Left ventricle myocardium inferior (tissue), 1 donor: ENCODE data around the gene MXD3. TPM values are rescaled to one million over a fixed set of nuclear protein-coding genes. Genes with fewer than 3 reads are reported as not detected.

Source experiments
- DNase-seq: peaks from one replicate; pipeline ENCODE4 v3.0.0-alpha.2; 2020
- H3K27ac ChIP-seq: fragments of 200-600 bp; replicated peaks from 2 replicates; pipeline ENCODE4 v1.8.0; 2021
- H3K27me3 ChIP-seq: fragments of 200-600 bp; 2 replicates; pipeline ENCODE4 v1.8.0; 2021; ENCODE audit warnings: low read depth
- H3K36me3 ChIP-seq: fragments of 200-600 bp; 2 replicates; pipeline ENCODE4 v1.8.0; 2021
- H3K4me1 ChIP-seq: fragments of 200-600 bp; 2 replicates; pipeline ENCODE4 v1.8.0; 2021
- H3K4me3 ChIP-seq: fragments of 200-600 bp; 2 replicates; pipeline ENCODE4 v1.8.0; 2021; ENCODE audit warnings: mild to moderate bottlenecking, moderate library complexity
- H3K9me3 ChIP-seq: fragments of 200-600 bp; replicated peaks from 2 replicates; pipeline ENCODE4 v1.8.0; 2021
- intact Hi-C: fragments of 100-400 bp; cut with micrococcal nuclease; formaldehyde crosslinking; loops from one replicate; pipeline ENCODE4 v1.11.0; 2022
- total RNA-seq: library from RNA; stranded (reverse); fragmentation: NEBNext Ultra II Directional; extraction: Animal tissue kit (Norgen Biotek cat#: 25700); gene quantifications from one replicate; pipeline ENCODE4 v1.2.1, GENCODE V29; 2021
- TF ChIP-seq, protein P1 (sequence below): fragments of 200-600 bp; IDR thresholded peaks from 2 replicates; pipeline ENCODE4 v1.8.0; 2021; ENCODE audit warnings: antibody characterized with exemption, mild to moderate bottlenecking, borderline replicate concordance
- donor health status: DM: no; HTN: yes; CAD: no; lungs with severe emphysema.

MXD3 gene
- total RNA-seq, 1 donor from 2014 or later: 2.3 TPM

DNA sequence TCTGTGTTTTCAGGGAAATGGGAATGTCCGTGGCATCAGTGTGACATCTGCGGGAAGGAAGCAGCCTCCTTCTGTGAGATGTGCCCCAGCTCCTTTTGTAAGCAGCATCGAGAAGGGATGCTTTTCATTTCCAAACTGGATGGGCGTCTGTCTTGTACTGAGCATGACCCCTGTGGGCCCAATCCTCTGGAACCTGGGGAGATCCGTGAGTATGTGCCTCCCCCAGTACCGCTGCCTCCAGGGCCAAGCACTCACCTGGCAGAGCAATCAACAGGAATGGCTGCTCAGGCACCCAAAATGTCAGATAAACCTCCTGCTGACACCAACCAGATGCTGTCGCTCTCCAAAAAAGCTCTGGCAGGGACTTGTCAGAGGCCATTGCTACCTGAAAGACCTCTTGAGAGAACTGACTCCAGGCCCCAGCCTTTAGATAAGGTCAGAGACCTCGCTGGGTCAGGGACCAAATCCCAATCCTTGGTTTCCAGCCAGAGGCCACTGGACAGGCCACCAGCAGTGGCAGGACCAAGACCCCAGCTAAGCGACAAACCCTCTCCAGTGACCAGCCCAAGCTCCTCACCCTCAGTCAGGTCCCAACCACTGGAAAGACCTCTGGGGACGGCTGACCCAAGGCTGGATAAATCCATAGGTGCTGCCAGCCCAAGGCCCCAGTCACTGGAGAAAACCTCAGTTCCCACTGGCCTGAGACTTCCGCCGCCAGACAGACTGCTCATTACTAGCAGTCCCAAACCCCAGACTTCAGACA lies 17.7 kb downstream of the MXD3 start:
- peaks cover 36% of the 10 kb centered on the region for H3K4me1 ChIP-seq
- intact Hi-C loops: no loop called here
- H3K27ac ChIP-seq: no peak overlapping the region
- H3K27me3 ChIP-seq: no peaks in the 10 kb centered on the region
- TF ChIP-seq, protein P1, sequence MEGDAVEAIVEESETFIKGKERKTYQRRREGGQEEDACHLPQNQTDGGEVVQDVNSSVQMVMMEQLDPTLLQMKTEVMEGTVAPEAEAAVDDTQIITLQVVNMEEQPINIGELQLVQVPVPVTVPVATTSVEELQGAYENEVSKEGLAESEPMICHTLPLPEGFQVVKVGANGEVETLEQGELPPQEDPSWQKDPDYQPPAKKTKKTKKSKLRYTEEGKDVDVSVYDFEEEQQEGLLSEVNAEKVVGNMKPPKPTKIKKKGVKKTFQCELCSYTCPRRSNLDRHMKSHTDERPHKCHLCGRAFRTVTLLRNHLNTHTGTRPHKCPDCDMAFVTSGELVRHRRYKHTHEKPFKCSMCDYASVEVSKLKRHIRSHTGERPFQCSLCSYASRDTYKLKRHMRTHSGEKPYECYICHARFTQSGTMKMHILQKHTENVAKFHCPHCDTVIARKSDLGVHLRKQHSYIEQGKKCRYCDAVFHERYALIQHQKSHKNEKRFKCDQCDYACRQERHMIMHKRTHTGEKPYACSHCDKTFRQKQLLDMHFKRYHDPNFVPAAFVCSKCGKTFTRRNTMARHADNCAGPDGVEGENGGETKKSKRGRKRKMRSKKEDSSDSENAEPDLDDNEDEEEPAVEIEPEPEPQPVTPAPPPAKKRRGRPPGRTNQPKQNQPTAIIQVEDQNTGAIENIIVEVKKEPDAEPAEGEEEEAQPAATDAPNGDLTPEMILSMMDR: no peak
- peaks cover 74% of the 10 kb centered on the region for H3K36me3 ChIP-seq
- H3K4me3 ChIP-seq: no peak overlapping the region
- no peaks in the 10 kb centered on the region for H3K9me3 ChIP-seq
- no peak for DNase-seq

DNA sequence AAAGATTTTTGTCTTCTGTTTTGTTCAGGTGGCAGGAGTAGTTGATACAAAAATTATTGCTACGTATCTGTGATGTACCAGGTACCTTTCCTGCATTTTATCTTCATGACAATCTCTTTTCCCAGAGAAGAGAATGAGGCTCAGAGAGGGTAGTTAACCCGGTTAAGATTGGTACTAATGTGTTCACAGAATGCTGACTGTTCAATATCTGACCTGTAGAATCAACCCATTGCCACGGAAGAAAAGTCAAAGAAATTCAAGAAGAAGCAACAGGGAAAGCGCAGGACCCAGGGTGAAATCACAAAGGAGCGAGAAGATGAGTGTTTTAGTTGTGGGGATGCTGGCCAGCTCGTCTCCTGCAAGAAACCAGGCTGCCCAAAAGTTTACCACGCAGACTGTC lies 20.0 kb downstream of the MXD3 start:
- H3K36me3 ChIP-seq: peaks cover 90% of the 10 kb centered on the region
- intact Hi-C loops: no loop called here

DNA sequence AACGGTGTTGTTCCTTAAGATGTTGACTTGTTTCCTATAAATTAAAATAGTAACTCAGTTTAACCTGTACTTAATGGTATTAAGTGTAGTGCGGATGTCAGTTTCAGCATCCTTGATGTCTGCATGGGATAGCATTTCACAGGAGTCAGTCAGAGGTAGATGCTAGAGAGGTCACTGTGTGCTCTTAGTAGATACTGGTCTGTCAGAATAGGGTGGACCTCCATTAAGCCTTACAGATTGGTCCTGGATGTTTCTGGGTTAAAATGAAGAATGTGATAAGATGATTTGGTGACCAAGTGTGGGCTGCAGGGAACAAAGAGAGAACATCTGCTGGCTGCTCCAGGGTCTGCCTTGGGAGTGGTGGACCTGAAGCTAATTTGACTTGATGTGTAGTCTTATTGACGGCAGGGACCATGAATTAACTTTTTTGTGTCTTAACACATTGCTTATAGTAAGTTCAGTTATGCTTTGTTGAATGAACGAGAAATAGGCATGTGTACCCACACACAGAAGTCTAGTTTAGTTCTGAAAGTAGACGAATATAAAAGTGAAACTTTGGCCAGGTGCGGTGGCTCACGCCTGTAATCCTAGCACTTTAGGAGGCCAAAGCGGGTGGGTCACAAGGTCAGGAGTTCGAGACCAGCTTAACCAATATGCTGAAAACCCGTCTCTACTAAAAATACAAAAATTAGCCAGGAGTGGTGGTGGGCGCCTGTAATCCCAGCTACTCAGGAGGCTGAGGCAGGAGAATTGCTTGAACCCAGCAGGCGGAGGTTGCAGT lies 20.7 kb downstream of the MXD3 start:
- TF ChIP-seq, protein P1: no peak

More for the DNA sequence above, 20.0 kb downstream of the MXD3 start:
- Histone ChIP-seq H3K27ac (no peak overlapping the region), H3K9me3 (no peaks in the 10 kb centered on the region), H3K27me3 (no peaks in the 10 kb centered on the region), H3K4me1 (peaks cover 30% of the 10 kb centered on the region), H3K4me3 (no peak overlapping the region)
- TF ChIP-seq, protein P1: no peak
- DNase-seq: no peak

DNA sequence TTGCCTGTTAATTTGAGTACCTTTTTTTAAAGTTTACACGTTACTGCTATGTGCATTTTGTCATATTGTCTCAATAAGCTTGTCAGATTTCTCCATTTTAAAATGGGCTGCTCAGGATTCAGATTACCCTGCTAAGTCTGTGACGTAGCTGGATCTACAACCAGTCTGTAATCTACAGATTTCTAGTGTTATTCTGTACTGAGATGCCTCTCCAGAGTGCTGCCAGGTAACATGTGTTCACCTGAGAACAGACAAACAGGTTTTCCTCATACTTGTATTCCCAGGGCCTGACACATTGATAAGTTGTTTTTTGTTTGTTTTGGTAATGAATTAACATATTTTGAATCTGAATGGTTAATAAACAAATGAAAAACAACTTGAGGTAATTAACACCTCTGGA lies 23.5 kb downstream of the MXD3 start:
- intact Hi-C loops: no loop called here
- H3K27me3 ChIP-seq: no peaks in the 10 kb centered on the region
- H3K9me3 ChIP-seq: no peaks in the 10 kb centered on the region
- no peak overlapping the region for H3K4me3 ChIP-seq
- peaks cover 89% of the 10 kb centered on the region for H3K36me3 ChIP-seq
- H3K27ac ChIP-seq: no peak overlapping the region
- no peaks in the 10 kb centered on the region for H3K4me1 ChIP-seq
- no peak for DNase-seq
- TF ChIP-seq, protein P1: no peak

More for the DNA sequence above, 20.7 kb downstream of the MXD3 start:
- Histone ChIP-seq H3K36me3 (peaks cover 94% of the 10 kb centered on the region), H3K9me3 (no peaks in the 10 kb centered on the region), H3K4me1 (peaks cover 23% of the 10 kb centered on the region), H3K27ac (no peak overlapping the region), H3K4me3 (no peak overlapping the region), H3K27me3 (no peaks in the 10 kb centered on the region)
- DNase-seq: no peak
- intact Hi-C loops: no loop called here

DNA sequence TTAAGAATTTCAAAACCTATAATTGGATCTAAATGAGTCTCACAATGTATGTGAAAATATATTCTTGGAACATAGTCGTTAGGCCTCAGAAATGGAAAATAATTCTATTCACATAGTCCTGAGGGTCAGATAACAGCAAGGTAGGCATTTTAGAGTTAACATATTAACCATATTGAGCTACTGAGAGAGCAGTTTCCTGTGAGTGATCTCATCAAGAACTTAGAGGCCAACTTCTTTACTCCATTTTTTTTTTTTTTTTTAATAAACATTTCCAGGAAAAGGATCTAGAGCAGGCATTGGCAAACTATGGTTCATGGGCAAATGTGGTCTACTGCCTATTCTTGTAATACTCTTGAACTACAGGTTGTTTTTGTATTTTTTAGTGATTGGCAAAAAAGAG lies 34.8 kb downstream of the MXD3 start:
- peaks cover 78% of the 10 kb centered on the region for H3K36me3 ChIP-seq
- no peaks in the 10 kb centered on the region for H3K9me3 ChIP-seq
- TF ChIP-seq, protein P1: no peak
- H3K4me3 ChIP-seq: no peak overlapping the region
- no peak overlapping the region for H3K27ac ChIP-seq
- no peak for DNase-seq
- intact Hi-C loops: loop anchor here (10.0 kb wide), 1 partner anchor 162 kb away; no protein-coding TSS in a partner anchor
- H3K27me3 ChIP-seq: no peaks in the 10 kb centered on the region
- no peaks in the 10 kb centered on the region for H3K4me1 ChIP-seq
